Neural cell (in vitro differentiated cells): Measurements from ENCODE around the gene SPRY4. TPM values are rescaled to one million over a fixed set of nuclear protein-coding genes. Genes with fewer than 3 reads are reported as not detected.

ENCODE experiments used
- H2AFZ ChIP-seq: fragments of 200-600, 300-800 bp; sonication (generic), shearing (Covaris generic); 2 replicates; pipeline ENCODE4 v1.6.0; 2014; ENCODE audit warnings: low read depth, mild to moderate bottlenecking, antibody characterized with exemption, low read length, moderate library complexity
- H3F3A ChIP-seq: fragments of 200-600 bp; shearing (Covaris generic); 2 replicates; pipeline ENCODE4 v1.6.1; 2016; ENCODE audit warnings: mild to moderate bottlenecking, moderate library complexity, mixed read lengths, antibody characterized with exemption, low read length; ENCODE audit not compliant: insufficient read depth, poor library complexity, severe bottlenecking
- H3K27ac ChIP-seq: fragments of 200-600, 300-800 bp; sonication (generic), shearing (Covaris generic); 2 replicates; pipeline ENCODE4 v1.5.1; 2014; ENCODE audit warnings: mild to moderate bottlenecking, low read length, moderate library complexity
- H3K27me3 ChIP-seq: fragments of 300-800, 200-600 bp; sonication (generic), shearing (Covaris generic); 2 replicates; pipeline ENCODE4 v1.6.0; 2014; ENCODE audit warnings: mild to moderate bottlenecking, low read depth, low read length, moderate library complexity; ENCODE audit not compliant: insufficient read depth
- H3K36me3 ChIP-seq: fragments of 300-800, 200-600 bp; sonication (generic), shearing (Covaris generic); 2 replicates; pipeline ENCODE4 v1.5.1; 2014; ENCODE audit warnings: mild to moderate bottlenecking, antibody characterized with exemption, low read length, moderate library complexity; ENCODE audit not compliant: insufficient read depth
- H3K4me2 ChIP-seq: fragments of 300-800, 200-600 bp; sonication (generic), shearing (Covaris generic); 2 replicates; pipeline ENCODE4 v1.6.0; 2014; ENCODE audit warnings: mild to moderate bottlenecking, low read length
- H3K4me3 ChIP-seq: fragments of 300-800, 200-600 bp; sonication (generic), shearing (Covaris generic); 2 replicates; pipeline ENCODE4 v1.5.1; 2014; ENCODE audit warnings: mild to moderate bottlenecking, low read length, moderate library complexity
- H3K79me2 ChIP-seq: fragments of 200-600 bp; shearing (Covaris generic); replicated peaks from 2 replicates; pipeline ENCODE4 v1.6.0; 2014; ENCODE audit warnings: mild to moderate bottlenecking, low read length, moderate library complexity; ENCODE audit not compliant: insufficient read depth
- H3K9ac ChIP-seq: fragments of 300-800, 200-600 bp; sonication (generic), shearing (Covaris generic); 2 replicates; pipeline ENCODE4 v1.6.1; 2016; ENCODE audit warnings: mild to moderate bottlenecking, low read length, mixed read lengths
- H3K9me2 ChIP-seq: fragments of 200-600 bp; shearing (Covaris generic); 2 replicates; pipeline ENCODE4 v1.6.1; 2016; ENCODE audit warnings: mild to moderate bottlenecking, low read length, mixed read lengths; ENCODE audit not compliant: insufficient read depth
- H3K9me3 ChIP-seq: fragments of 200-600, 300-800 bp; sonication (generic), shearing (Covaris generic); 2 replicates; pipeline ENCODE4 v1.6.1; 2016; ENCODE audit warnings: mild to moderate bottlenecking, mixed run types, low read length, moderate library complexity, mixed read lengths
- H4K20me1 ChIP-seq: fragments of 200-600 bp; shearing (Covaris generic); 2 replicates; pipeline ENCODE4 v1.6.1; 2016; ENCODE audit warnings: mild to moderate bottlenecking, mixed run types; ENCODE audit not compliant: insufficient read depth
- EP300 ChIP-seq: fragments of 450-650 bp; conservative IDR thresholded peaks from 2 replicates; pipeline ENCODE4 v1.6.1; 2014; ENCODE audit warnings: antibody characterized with exemption, mild to moderate bottlenecking, moderate library complexity; ENCODE audit not compliant: poor library complexity, severe bottlenecking
- EZH2 ChIP-seq: fragments of 200-600, 300-800 bp; shearing (Covaris generic), sonication (generic); IDR thresholded peaks from 2 replicates; pipeline ENCODE4 v1.6.1; 2014; ENCODE audit warnings: antibody characterized with exemption, low read length, borderline replicate concordance, mild to moderate bottlenecking; ENCODE audit not compliant: insufficient read depth, poor library complexity, severe bottlenecking
- MXI1 ChIP-seq: fragments of 450-650 bp; conservative IDR thresholded peaks from 2 replicates; pipeline ENCODE4 v1.6.1; 2014; ENCODE audit warnings: antibody characterized with exemption, mild to moderate bottlenecking; ENCODE audit not compliant: poor library complexity, severe bottlenecking
- POLR2AphosphoS5 ChIP-seq: IDR thresholded peaks from 2 replicates; pipeline ENCODE4 v1.6.1; 2012
- RAD21 ChIP-seq: fragments of 450-650 bp; conservative IDR thresholded peaks from 2 replicates; pipeline ENCODE4 v1.6.1; 2014; ENCODE audit warnings: antibody characterized with exemption, mild to moderate bottlenecking, moderate library complexity
- SMC3 ChIP-seq: fragments of 450-650 bp; conservative IDR thresholded peaks from 2 replicates; pipeline ENCODE4 v1.6.1; 2014; ENCODE audit warnings: antibody characterized with exemption, mild to moderate bottlenecking, moderate library complexity; ENCODE audit not compliant: poor library complexity
- TAF1 ChIP-seq: IDR thresholded peaks from 2 replicates; pipeline ENCODE4 v1.6.1; 2012; ENCODE audit warnings: low read depth
- polyA plus RNA-seq: library from polyadenylated mRNA; depleted of rRNA; stranded (reverse); fragments of >200 nt; gene quantifications from 2 replicates; pipeline ENCODE4 v1.2.3, GENCODE V29; 2014
- TF ChIP-seq, protein P1 (sequence below): fragments of 450-650 bp; IDR thresholded peaks from 2 replicates; pipeline ENCODE4 v1.5.1; 2014; ENCODE audit warnings: antibody characterized with exemption, mild to moderate bottlenecking, moderate library complexity; ENCODE audit not compliant: poor library complexity, severe bottlenecking
- TF ChIP-seq, protein P2 (sequence below): IDR thresholded peaks from 2 replicates; pipeline ENCODE4 v1.6.1; 2012; ENCODE audit warnings: borderline replicate concordance

Gene SPRY4
- polyA plus RNA-seq, 1 donor from 2014 or later = 0.47 TPM

DNA sequence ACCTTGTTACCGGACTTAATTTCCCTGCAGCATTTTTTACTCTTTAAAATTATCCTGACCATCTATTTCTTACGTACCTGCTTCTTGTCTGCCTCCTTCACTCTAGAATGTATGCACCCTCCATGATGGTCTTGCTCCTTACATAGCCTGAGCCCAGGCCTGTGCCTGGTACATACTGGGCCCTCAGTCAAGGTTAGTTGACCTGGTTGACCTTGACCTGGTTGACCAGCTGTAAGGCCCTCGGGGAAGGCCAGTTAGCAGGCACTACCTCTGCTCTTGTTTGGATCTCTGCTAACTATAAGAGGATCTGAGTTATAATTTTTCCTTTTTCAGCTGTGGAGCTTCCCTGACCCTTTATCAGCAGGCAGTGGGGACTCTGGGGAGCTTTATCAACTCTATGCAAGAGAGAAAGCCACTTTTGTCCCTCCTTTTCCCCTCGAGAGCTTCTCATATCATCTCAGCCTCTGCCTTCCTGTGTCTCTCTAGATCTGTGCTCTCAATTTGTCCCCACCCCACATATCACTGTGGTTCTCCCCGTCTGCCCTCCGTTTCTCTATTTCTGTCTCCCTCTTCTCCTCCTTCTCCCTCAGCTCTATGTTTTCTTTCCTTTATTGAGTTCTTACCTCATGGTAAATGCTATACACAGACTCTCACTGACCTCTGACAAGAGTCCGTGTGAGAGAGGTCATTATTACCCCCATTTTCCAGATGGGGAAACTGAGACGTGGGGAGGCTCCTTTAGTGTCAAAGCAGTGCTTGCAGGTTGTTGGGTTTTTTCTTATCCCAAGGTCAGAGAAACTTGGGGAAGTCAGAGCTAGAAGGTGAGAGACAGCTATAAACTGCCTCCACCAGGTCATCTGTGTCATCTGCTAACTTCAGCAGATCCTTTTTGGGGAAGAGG is 28.6 kb downstream of the SPRY4 start:
- H3K4me3 ChIP-seq = no peak overlapping the region
- no peaks in the 10 kb centered on the region for H3K79me2 ChIP-seq
- no peaks in the 10 kb centered on the region for H3K27me3 ChIP-seq
- H3K4me2 ChIP-seq = no peak overlapping the region
- no peak overlapping the region for H2AFZ ChIP-seq
- no peak overlapping the region for H3K9ac ChIP-seq
- H3F3A ChIP-seq = no peaks in the 10 kb centered on the region
- no peak overlapping the region for H3K27ac ChIP-seq
- H4K20me1 ChIP-seq = no peaks in the 10 kb centered on the region
- no peaks in the 10 kb centered on the region for H3K9me3 ChIP-seq
- H3K36me3 ChIP-seq = no peaks in the 10 kb centered on the region
- TF ChIP-seq, protein P1, sequence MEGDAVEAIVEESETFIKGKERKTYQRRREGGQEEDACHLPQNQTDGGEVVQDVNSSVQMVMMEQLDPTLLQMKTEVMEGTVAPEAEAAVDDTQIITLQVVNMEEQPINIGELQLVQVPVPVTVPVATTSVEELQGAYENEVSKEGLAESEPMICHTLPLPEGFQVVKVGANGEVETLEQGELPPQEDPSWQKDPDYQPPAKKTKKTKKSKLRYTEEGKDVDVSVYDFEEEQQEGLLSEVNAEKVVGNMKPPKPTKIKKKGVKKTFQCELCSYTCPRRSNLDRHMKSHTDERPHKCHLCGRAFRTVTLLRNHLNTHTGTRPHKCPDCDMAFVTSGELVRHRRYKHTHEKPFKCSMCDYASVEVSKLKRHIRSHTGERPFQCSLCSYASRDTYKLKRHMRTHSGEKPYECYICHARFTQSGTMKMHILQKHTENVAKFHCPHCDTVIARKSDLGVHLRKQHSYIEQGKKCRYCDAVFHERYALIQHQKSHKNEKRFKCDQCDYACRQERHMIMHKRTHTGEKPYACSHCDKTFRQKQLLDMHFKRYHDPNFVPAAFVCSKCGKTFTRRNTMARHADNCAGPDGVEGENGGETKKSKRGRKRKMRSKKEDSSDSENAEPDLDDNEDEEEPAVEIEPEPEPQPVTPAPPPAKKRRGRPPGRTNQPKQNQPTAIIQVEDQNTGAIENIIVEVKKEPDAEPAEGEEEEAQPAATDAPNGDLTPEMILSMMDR = no peak
- TF ChIP-seq EP300 (no peak), TAF1 (no peak), MXI1 (no peak), SMC3 (no peak), EZH2 (no peak)
- no peaks in the 10 kb centered on the region for H3K9me2 ChIP-seq

DNA sequence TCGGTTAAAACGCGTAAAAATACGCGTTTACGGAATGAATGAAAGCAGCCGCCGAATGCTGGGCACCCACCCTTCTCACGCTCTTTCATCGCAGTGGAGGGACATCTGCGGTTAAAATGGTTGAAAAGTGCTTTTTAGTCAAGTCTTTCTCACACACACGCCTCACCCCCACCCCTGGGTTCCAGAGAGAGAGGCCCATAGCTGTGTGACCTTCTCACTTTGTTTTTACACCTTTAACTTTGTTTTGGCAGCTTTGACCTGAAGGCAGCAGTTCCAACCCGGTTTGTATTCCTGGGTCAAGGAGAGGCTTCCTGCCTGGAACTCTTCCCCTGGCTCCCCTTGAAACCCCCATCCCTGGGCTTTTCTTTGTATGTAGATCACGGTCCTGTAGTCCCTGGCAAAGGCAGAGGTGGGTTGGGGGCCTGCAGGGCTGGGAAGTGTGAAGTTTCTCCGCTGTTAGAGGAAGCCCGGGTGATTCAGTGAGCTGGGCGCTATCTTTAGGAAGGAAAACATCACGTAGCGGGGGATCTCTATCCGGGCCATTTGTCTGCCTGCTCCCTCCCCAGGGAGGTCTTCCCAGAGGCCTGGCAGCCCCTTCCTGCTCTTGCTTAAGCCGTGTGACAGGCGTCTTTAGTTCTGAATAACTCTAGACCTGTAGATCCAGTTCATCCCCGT is 29.6 kb downstream of the SPRY4 start:
- Histone ChIP-seq H3K9ac (no peak overlapping the region), H2AFZ (no peak overlapping the region), H3K27ac (no peak overlapping the region)

More for the DNA sequence above, 29.6 kb downstream of the SPRY4 start:
- no peaks in the 10 kb centered on the region for H3K9me2 ChIP-seq
- TF ChIP-seq SMC3 (no peak), MXI1 (no peak), TAF1 (no peak), EP300 (no peak), RAD21 (no peak), EZH2 (no peak), POLR2AphosphoS5 (no peak)
- TF ChIP-seq, protein P2, sequence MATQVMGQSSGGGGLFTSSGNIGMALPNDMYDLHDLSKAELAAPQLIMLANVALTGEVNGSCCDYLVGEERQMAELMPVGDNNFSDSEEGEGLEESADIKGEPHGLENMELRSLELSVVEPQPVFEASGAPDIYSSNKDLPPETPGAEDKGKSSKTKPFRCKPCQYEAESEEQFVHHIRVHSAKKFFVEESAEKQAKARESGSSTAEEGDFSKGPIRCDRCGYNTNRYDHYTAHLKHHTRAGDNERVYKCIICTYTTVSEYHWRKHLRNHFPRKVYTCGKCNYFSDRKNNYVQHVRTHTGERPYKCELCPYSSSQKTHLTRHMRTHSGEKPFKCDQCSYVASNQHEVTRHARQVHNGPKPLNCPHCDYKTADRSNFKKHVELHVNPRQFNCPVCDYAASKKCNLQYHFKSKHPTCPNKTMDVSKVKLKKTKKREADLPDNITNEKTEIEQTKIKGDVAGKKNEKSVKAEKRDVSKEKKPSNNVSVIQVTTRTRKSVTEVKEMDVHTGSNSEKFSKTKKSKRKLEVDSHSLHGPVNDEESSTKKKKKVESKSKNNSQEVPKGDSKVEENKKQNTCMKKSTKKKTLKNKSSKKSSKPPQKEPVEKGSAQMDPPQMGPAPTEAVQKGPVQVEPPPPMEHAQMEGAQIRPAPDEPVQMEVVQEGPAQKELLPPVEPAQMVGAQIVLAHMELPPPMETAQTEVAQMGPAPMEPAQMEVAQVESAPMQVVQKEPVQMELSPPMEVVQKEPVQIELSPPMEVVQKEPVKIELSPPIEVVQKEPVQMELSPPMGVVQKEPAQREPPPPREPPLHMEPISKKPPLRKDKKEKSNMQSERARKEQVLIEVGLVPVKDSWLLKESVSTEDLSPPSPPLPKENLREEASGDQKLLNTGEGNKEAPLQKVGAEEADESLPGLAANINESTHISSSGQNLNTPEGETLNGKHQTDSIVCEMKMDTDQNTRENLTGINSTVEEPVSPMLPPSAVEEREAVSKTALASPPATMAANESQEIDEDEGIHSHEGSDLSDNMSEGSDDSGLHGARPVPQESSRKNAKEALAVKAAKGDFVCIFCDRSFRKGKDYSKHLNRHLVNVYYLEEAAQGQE = no peak
- TF ChIP-seq, protein P1 = no peak
- no peaks in the 10 kb centered on the region for H3K9me3 ChIP-seq
- no peaks in the 10 kb centered on the region for H3K36me3 ChIP-seq
- no peaks in the 10 kb centered on the region for H3K27me3 ChIP-seq
- H4K20me1 ChIP-seq = no peaks in the 10 kb centered on the region
- no peaks in the 10 kb centered on the region for H3F3A ChIP-seq
- no peaks in the 10 kb centered on the region for H3K79me2 ChIP-seq
- no peak overlapping the region for H3K4me2 ChIP-seq
- no peak overlapping the region for H3K4me3 ChIP-seq
